ENCODE data around the gene KATNB1. TPM values are rescaled to one million over a fixed set of nuclear protein-coding genes. Genes with fewer than 3 reads are reported as not detected.
"Not testable (repeated sequence)": the region's sequence is repeated elsewhere in the genome, so short reads cannot be mapped to it uniquely, and the experiment has no call there.

The KATNB1 gene
- total RNA-seq, 2 donors from 2014 or later: 9.0 to 16.2 TPM

DNA sequence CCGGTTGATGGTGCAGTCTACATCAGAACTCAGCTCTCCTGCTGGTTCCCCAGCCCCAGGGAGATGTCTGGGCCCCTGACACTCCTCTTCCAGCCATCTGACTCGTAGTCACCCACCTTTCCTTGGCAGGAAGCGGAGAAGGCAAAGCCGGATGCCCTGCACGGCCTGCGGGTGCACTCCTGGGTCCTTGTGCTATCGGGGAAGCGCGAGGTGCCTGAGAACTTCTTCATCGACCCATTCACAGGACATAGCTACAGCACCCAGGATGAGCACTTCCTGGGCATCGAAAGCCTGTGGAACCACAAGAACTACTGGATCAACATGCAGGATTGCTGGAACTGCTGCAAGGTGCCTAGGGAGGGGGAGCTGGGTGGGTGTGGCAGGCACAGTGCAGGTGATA, 28.2 kb upstream of the KATNB1 start:
- no peak for DNase-seq (ENCODE audit: low spot score)
- H3K27ac ChIP-seq: no peak overlapping the region
- H3K27me3 ChIP-seq (replicated peaks; ENCODE audit: insufficient read depth): no peaks in the 10 kb centered on the region
- H3K36me3 ChIP-seq: no peaks in the 10 kb centered on the region
- no peak overlapping the region for H3K4me3 ChIP-seq
- no peaks in the 10 kb centered on the region for H3K4me1 ChIP-seq (ENCODE audit: control insufficient read depth in 1 of 2, low read depth in 2 of 2)
- TF ChIP-seq, protein P1, sequence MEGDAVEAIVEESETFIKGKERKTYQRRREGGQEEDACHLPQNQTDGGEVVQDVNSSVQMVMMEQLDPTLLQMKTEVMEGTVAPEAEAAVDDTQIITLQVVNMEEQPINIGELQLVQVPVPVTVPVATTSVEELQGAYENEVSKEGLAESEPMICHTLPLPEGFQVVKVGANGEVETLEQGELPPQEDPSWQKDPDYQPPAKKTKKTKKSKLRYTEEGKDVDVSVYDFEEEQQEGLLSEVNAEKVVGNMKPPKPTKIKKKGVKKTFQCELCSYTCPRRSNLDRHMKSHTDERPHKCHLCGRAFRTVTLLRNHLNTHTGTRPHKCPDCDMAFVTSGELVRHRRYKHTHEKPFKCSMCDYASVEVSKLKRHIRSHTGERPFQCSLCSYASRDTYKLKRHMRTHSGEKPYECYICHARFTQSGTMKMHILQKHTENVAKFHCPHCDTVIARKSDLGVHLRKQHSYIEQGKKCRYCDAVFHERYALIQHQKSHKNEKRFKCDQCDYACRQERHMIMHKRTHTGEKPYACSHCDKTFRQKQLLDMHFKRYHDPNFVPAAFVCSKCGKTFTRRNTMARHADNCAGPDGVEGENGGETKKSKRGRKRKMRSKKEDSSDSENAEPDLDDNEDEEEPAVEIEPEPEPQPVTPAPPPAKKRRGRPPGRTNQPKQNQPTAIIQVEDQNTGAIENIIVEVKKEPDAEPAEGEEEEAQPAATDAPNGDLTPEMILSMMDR (IDR thresholded peaks at IDR 0.05): no peak
- ATAC-seq (ENCODE audit: insufficient number of reproducible peaks, low FRiP score, low read depth): no peak
- H3K9me3 ChIP-seq: no peaks in the 10 kb centered on the region

DNA sequence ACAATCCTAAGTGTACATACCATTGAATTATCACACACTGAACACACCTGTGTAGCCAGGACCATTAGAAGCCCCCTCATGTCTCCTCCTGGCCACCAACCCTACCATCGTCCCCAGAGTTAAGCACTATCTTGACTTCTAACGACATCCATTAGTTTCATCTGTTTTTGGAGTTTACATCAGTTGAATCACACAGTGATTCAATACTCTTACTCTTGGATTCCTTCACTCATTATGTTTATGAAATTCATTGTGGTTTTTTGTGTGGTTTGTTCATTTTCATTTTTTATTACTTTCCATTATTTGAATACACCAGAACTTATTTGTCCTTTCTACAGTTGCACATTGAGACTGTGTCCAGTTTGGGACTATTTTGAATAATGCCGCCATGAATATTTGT, 27.4 kb upstream of the KATNB1 start:
- TF ChIP-seq, protein P1 (IDR thresholded peaks at IDR 0.05): no peak
- Histone ChIP-seq H3K36me3 (no peaks in the 10 kb centered on the region), H3K27me3 (replicated peaks; ENCODE audit: insufficient read depth) (no peaks in the 10 kb centered on the region), H3K27ac (no peak overlapping the region), H3K4me1 (ENCODE audit: control insufficient read depth in 1 of 2, low read depth in 2 of 2) (no peaks in the 10 kb centered on the region), H3K9me3 (no peaks in the 10 kb centered on the region), H3K4me3 (no peak overlapping the region)
- DNase-seq (ENCODE audit: low spot score) (no peak), ATAC-seq (ENCODE audit: insufficient number of reproducible peaks, low FRiP score, low read depth) (no peak)

DNA sequence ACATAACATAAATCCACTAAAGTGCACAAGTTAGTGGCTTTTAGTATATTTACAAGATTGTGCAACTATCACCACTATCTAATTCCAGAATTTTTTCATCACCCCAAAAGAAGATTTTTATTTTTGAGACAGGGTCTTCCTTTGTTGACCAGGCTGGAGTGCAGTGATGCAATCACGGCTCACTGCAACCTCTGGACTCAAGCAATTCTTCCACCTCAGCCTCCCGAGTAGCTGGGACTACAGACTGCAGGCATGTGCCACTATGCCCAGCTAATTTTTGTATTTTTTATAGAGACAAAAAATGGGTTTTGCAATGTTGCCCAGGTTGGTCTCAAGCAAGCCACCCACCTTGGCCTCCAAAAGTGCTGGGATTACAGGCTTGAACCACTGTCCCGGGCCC, 25.9 kb upstream of the KATNB1 start:
- H3K27me3 ChIP-seq (replicated peaks; ENCODE audit: insufficient read depth): no peaks in the 10 kb centered on the region
- no peak overlapping the region for H3K4me3 ChIP-seq
- H3K36me3 ChIP-seq: no peaks in the 10 kb centered on the region
- ATAC-seq (ENCODE audit: insufficient number of reproducible peaks, low FRiP score, low read depth): no peak
- no peak overlapping the region for H3K27ac ChIP-seq
- TF ChIP-seq, protein P1 (IDR thresholded peaks at IDR 0.05): no peak
- DNase-seq (ENCODE audit: low spot score): no peak
- no peaks in the 10 kb centered on the region for H3K9me3 ChIP-seq
- no peaks in the 10 kb centered on the region for H3K4me1 ChIP-seq (ENCODE audit: control insufficient read depth in 1 of 2, low read depth in 2 of 2)

DNA sequence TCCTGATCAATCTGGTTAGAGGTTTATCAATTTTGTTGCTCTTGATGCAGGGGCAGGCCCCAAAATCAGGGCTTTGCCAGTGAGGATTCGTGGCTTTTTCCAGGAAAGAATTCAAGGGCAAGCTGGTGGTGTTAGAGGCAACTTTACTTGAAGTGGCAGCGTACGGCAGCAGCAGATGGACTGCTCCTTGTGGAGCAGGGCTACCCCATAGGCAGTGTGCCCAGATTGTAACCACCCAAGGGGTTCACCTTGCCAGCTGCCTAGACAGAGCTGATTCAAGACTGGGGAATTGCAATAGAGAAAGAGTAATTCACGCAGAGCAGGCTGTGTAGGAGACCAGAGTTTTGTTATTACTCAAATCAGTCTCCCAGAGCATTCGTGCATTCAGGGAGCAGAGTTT, 24.2 kb upstream of the KATNB1 start:
- Histone ChIP-seq H3K4me1 (ENCODE audit: control insufficient read depth in 1 of 2, low read depth in 2 of 2) (no peaks in the 10 kb centered on the region), H3K27me3 (replicated peaks; ENCODE audit: insufficient read depth) (no peaks in the 10 kb centered on the region), H3K4me3 (no peak overlapping the region), H3K9me3 (no peaks in the 10 kb centered on the region), H3K27ac (no peak overlapping the region), H3K36me3 (no peaks in the 10 kb centered on the region)
- TF ChIP-seq, protein P1 (IDR thresholded peaks at IDR 0.05): no peak
- no peak for DNase-seq (ENCODE audit: low spot score)
- no peak for ATAC-seq (ENCODE audit: insufficient number of reproducible peaks, low FRiP score, low read depth)

DNA sequence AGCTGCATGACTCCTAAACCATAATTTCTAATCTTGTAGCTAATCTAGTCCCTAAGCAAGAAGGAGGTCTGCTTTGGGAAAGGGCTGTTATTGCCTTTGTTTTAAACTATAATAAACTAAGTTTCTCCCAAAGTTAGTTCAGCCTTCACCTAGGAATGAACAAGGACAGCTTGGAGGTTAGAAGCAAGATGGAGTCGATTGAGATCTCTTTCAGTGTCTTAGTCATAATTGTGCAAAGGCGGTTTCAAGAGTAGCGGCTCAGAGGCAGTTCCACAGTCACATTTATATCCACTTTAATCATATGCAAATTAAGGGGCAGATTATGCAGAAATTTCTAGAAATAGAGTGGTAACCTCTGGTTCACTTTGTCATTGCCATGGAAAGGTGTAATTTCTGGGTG, 23.6 kb upstream of the KATNB1 start:
- no peaks in the 10 kb centered on the region for H3K4me1 ChIP-seq (ENCODE audit: control insufficient read depth in 1 of 2, low read depth in 2 of 2)
- H3K9me3 ChIP-seq: no peaks in the 10 kb centered on the region
- H3K27ac ChIP-seq: no peak overlapping the region
- no peaks in the 10 kb centered on the region for H3K36me3 ChIP-seq
- ATAC-seq (ENCODE audit: insufficient number of reproducible peaks, low FRiP score, low read depth) (no peak), DNase-seq (ENCODE audit: low spot score) (no peak)
- TF ChIP-seq, protein P1 (IDR thresholded peaks at IDR 0.05): no peak
- H3K4me3 ChIP-seq: no peak overlapping the region
- H3K27me3 ChIP-seq (replicated peaks; ENCODE audit: insufficient read depth): no peaks in the 10 kb centered on the region

GRCh38 chr16:57712569-57712968, 23.0 kb upstream of the KATNB1 start:
- not testable (repeated sequence) for H3K27ac ChIP-seq; H3K9me3 ChIP-seq; ATAC-seq (ENCODE audit: insufficient number of reproducible peaks, low FRiP score, low read depth); H3K4me1 ChIP-seq (ENCODE audit: control insufficient read depth in 1 of 2, low read depth in 2 of 2); H3K27me3 ChIP-seq (replicated peaks; ENCODE audit: insufficient read depth); H3K36me3 ChIP-seq; DNase-seq (ENCODE audit: low spot score); H3K4me3 ChIP-seq
